ENCODE measurements around the gene KLF13.

Gene KLF13

GRCh38 chr15:31332020-31332680 lies 5.5 kb downstream of the KLF13 start:
- DNase-seq (ENCODE audit: low read depth in 2 of 2) = no peak

GRCh38 chr15:31332681-31333071 lies 6.0 kb downstream of the KLF13 start:
- DNase-seq (ENCODE audit: low read depth in 2 of 2) = no peak

GRCh38 chr15:31333119-31333518 lies 6.5 kb downstream of the KLF13 start:
- no peak for DNase-seq (ENCODE audit: low read depth in 2 of 2)

GRCh38 chr15:31333820-31334219 lies 7.2 kb downstream of the KLF13 start:
- no peak for DNase-seq (ENCODE audit: low read depth in 2 of 2)

GRCh38 chr15:31335989-31336592 lies 9.5 kb downstream of the KLF13 start:
- no peak for DNase-seq (ENCODE audit: low read depth in 2 of 2)

- no peak for DNase-seq (ENCODE audit: low read depth in 2 of 2)
These were observed 10.1 kb downstream of the KLF13 start for GRCh38 chr15:31336593-31337295.

GRCh38 chr15:31337352-31338031 lies 10.9 kb downstream of the KLF13 start:
- DNase-seq (ENCODE audit: low read depth in 2 of 2) = no peak

GRCh38 chr15:31338318-31338878 lies 11.8 kb downstream of the KLF13 start:
- no peak for DNase-seq (ENCODE audit: low read depth in 2 of 2)

- no peak for DNase-seq (ENCODE audit: low read depth in 2 of 2)
These were observed 12.4 kb downstream of the KLF13 start for GRCh38 chr15:31338879-31339557.

- DNase-seq (ENCODE audit: low read depth in 2 of 2) = no peak
These were observed 12.9 kb downstream of the KLF13 start for GRCh38 chr15:31339558-31339895.

GRCh38 chr15:31340047-31340446 lies 13.4 kb downstream of the KLF13 start:
- no peak for DNase-seq (ENCODE audit: low read depth in 2 of 2)

GRCh38 chr15:31340592-31340991 lies 14.0 kb downstream of the KLF13 start:
- no peak for DNase-seq (ENCODE audit: low read depth in 2 of 2)

GRCh38 chr15:31341071-31341470 lies 14.4 kb downstream of the KLF13 start:
- DNase-seq (ENCODE audit: low read depth in 2 of 2) = no peak

- DNase-seq (ENCODE audit: low read depth in 2 of 2) = no peak
These were observed 15.0 kb downstream of the KLF13 start for GRCh38 chr15:31341496-31342195.

- no peak for DNase-seq (ENCODE audit: low read depth in 2 of 2)
These were observed 15.7 kb downstream of the KLF13 start for GRCh38 chr15:31342381-31342780.

- DNase-seq (ENCODE audit: low read depth in 2 of 2) = no peak
These were observed 16.4 kb downstream of the KLF13 start for GRCh38 chr15:31342781-31343626.

GRCh38 chr15:31343831-31344230 lies 17.2 kb downstream of the KLF13 start:
- DNase-seq (ENCODE audit: low read depth in 2 of 2) = no peak

GRCh38 chr15:31344266-31344665 lies 17.6 kb downstream of the KLF13 start:
- no peak for DNase-seq (ENCODE audit: low read depth in 2 of 2)

GRCh38 chr15:31344823-31345605 lies 18.4 kb downstream of the KLF13 start:
- DNase-seq (ENCODE audit: low read depth in 2 of 2) = no peak

Measured in stimulated activated CD8-positive, alpha-beta memory T cell treated with anti-CD3 and anti-CD28 coated beads, Interleukin-2, amount 100 ng/mL, for 1 hour (primary cell).